AG20443 (cell line): Measurements from ENCODE around the gene FGGY.
A peak's percentile ranks its signal among the peaks of the same experiment; 100 is the strongest.
"Not testable (repeated sequence)": the region's sequence is repeated elsewhere in the genome, so short reads cannot be mapped to it uniquely, and the experiment has no call there.

Experiments used
- DNase-seq: peaks from one replicate; pipeline ENCODE4 v3.0.0; 2012; ENCODE audit warnings: low spot score, mixed read lengths

FGGY gene

GRCh38 chr1:59639266-59639665 lies 342.4 kb downstream of the FGGY start:
- DNase-seq = no peak

- DNase-seq = no peak
Observed at GRCh38 chr1:59640851-59641250, 344.0 kb downstream of the FGGY start.

GRCh38 chr1:59641836-59642235 lies 344.9 kb downstream of the FGGY start:
- no peak for DNase-seq

DNA sequence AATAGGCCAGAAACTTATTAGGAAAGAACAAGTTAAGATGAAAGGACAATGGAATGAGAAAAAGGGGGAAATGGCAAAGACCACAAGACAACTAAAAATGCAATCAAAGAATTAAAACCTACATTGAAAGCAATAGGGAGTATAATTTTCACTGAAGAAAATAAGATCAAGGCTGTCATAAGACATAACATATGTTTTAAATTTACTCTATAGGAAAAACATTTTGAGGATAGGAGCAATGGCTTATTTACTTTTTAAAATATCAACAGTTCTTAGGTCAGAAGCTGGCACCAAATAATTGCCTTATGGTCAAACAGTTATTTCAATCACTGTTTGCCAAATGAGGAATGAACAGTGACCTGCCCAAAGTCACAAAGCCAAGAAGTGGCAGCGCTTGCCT lies 346.6 kb downstream of the FGGY start:
- no peak for DNase-seq

DNA sequence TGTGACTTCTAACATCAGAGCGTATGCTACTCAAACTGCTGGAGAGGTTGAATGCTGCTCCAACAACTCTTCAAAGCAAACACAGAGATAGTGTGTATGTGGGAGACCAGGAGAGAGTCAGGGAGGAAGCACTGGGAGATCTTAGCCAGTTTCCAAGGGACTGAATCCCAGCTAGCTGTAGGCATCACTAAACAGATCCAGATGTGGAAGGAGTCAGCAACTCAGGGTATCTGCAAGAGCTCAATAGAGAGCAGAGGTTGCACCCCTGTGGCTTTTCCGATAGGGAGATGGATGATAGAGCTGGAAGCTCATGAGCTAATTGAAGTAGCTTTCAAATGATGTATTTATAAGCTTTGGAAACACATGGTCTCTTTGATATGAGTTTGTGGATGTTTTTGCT lies 349.0 kb downstream of the FGGY start:
- peak; percentile 82 for DNase-seq

DNA sequence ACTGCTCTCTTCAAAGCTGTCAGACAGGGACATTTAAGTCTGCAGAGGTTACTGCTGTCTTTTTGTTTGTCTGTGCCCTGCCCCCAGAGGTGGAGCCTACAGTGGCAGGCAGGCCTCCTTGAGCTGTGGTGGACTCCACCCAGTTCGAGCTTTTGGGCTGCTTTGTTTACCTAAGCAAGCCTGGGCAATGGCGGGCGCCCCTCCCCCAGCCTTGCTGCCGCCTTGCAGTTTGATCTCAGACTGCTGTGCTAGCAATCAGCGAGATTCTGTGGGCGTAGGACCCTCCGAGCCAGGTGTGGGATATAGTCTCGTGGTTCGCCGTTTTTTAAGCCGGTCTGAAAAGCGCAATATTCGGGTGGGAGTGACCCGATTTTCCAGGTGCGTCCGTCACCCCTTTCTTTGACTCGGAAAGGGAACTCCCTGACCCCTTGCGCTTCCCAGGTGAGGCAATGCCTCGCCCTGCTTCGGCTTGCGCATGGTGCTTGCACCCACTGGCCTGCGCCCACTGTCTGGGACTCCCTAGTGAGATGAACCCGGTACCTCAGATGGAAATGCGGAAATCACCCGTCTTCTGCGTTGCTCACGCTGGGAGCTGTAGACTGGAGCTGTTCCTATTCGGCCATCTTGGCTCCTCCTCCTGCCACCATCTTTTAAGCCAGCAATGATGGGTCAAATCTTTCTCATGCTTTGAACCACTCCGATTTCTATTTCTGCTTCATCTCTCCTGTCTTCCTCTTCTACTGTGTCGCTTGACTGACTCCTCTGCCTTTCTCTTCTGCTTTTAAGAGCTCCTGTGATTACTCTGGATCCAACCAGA lies 356.5 kb downstream of the FGGY start:
- not testable (repeated sequence) for DNase-seq

GRCh38 chr1:59653968-59654367 lies 357.1 kb downstream of the FGGY start:
- peak; percentile 13 for DNase-seq

DNA sequence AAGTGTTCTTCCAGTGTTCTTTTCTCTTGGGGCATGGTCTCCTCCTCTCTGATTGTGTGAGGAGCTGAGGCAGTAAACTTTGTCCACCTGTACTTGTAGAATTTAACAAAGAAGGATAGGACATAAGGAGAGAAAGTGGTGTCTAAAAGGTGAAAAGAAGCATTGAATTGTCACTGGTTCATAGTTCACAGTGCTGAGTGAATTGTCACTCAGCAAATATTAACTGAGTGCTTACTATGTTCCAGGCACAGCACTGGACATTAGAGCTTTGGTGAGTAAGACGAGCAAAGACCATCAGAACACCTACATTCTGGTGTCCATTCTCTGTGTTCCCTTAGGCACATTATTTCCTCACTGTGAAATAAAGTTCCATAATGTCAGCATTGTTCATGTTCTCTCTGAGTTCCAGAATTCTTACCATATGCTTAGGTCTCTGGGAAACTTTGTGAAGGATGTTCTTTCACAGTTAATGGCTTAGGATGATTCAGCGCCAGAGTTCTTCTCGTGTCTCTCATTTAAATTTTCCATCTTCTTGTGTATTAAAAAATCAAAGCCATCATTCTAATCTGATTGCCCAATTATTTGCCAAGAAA lies 361.1 kb downstream of the FGGY start:
- no peak for DNase-seq

DNA sequence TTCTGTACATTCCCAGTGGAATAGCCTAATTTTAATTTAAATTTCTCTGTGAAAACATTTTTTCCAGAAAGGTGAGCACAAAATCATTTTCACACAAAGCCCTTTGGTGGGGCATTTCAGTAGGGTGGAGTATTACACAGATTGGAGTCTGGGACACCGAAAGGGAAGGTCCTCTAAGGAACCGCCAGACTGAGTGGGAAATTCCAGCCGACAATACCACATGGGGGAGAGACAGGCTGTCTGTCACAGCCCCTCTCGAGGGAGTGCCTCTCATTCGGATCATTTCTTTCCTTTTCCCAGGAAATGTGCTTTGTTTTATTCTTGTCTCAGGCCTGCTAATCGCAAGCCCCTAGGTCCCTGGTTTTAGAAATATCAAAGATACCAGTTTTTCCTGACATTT lies 367.3 kb downstream of the FGGY start:
- no peak for DNase-seq

GRCh38 chr1:59666106-59666505 lies 369.2 kb downstream of the FGGY start:
- no peak for DNase-seq

DNA sequence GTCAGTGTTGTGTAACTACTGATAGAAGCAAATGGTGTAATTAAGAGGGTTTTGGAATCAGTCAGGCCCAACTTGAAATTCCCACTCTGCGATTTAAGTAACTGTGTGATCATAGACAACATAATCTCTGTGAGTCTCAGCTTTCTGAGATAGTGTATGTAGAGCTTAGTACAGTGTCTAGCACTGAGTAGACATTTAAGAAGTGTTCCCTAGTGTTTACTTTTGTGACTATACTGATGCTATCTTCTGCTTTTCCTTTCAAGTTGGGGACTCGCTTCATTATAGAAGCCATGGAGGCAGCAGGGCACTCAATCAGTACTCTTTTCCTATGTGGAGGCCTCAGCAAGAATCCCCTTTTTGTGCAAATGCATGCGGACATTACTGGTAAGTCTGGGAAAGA lies 370.1 kb downstream of the FGGY start:
- no peak for DNase-seq

- peak; percentile 87 for DNase-seq
Observed at GRCh38 chr1:59669752-59670312, 372.9 kb downstream of the FGGY start.

DNA sequence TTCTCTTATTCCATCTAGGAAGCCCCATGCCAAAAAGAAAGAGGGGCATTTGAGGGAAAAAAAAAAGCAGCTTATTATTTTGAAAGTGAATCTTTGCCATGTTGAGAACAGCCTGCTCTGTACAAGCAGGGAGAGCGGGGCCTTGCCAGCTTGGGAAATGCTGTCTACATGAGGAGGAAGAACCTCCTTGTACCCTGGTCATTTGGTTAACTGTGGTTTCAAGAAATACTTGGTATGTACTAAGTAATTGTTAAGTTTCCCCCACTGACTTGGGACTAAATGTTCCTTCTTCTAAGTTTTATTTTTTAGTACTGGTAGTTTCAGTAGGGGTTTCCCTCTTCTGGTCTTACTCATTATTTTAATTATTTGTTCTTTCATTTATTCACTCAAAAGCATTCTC lies 373.8 kb downstream of the FGGY start:
- no peak for DNase-seq

DNA sequence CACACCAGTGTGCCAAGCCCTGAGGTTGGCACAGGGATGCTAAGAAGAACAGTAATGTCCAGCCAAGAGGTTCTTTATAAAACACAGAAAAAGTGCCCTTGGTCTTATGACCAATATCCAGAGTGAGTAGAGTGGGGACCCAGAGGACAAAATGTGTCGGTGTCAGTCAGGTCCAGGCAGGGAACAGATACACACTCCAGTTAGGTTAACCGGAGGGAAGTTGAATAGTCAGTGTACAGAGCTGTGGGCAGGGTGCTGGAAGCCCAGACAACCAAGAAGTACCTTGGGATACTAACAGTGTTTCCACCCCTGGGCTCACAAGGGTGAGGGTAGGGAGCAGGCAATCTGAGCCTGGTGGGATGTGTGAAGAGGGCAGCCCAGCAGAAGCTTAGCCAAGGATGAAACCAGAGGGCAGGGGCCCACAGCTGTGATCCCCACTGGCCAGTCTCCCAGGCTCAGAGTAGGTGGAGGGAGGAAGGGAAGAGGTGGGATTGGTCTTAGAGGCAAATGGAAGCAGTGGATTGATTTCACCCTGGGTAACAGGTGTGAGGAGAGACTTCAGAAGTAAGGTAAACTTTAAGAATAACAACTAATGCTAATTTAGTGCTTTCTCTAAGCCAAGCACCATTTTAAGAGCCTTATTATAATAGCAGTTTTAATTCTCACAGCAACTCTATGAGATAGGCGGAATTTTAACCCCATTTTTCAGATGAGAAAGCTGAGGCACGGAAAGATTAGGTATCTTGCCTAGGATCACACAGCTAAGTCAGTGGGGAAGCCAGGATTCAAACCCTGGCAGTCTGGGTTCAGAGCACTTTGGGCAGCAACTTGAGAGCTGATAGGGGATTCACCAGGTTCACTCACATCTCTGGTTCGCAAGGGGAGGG lies 374.4 kb downstream of the FGGY start:
- DNase-seq = no peak

DNA sequence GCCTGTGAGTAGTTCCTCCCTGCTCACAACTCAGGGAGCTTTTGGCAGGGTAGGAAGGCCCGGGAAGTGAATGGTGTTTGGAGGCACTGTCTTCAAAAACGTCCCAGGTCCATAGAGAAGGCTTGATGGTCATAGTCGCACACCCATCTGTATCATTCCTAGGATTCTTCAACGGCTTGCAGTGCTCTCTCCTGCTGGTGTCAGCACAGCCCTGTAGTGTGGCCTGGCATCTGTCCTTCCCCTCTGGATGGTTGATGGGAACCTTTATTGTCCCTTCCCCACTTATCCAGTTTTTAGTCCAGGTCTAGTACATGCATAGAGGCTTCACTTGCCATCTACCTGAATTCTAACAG lies 375.0 kb downstream of the FGGY start:
- no peak for DNase-seq

DNA sequence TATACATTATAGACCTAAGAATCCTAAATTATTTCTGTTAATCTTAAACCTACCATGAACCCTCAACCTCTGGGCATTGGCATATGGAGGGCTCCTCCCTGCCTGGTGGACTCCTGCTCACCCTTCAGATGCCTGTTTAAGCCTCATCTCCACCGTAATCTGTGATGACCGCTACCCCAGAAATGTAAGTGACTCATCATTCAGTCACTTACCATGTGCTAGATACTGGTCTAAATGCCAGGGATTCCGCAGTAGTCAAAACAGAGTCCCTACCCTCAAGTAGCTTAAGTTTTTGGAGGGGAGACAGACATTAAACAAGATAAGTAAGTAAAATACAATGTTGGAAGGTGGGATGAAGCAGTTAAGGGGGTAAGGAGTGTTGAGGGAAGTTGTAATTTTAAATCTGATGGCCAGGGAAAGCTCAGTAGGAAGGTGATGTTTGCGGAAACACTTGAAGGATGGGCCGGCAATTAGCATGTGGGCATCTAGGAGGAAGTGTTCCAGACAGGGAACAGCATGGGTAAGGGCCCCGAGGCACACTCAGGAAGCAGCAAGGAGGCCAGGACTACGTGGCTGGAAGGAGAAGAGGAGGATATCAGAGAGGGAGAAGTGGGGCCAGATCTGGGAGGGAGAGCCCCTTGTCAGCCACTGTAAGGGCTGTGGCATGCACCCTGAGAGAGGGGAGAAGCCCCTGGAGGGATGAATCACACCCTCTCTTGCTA lies 376.1 kb downstream of the FGGY start:
- peak; percentile 45 for DNase-seq

- DNase-seq = no peak
Observed at GRCh38 chr1:59673573-59674450, 376.9 kb downstream of the FGGY start.

- DNase-seq = peak; percentile 39
Observed at GRCh38 chr1:59674595-59674994, 377.7 kb downstream of the FGGY start.

DNA sequence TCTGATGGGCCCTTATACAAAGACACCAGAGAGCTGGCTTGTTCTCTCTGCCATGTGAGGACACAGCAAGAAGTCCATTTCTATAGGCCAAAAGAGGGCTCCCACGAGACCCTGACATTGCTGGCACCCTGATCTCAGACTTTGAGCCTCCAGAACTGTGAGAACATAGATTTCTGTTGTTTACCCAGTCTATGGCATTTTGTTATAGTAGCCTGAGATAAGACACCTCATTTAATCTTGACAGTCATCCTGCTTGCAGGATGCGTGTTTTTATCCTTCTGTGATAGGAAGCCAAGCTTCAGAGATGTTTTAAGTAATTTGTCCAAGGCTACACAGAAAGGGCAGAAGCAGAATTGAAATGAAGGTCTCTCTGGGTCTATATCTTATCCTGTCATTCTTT lies 379.0 kb downstream of the FGGY start:
- DNase-seq = no peak

DNA sequence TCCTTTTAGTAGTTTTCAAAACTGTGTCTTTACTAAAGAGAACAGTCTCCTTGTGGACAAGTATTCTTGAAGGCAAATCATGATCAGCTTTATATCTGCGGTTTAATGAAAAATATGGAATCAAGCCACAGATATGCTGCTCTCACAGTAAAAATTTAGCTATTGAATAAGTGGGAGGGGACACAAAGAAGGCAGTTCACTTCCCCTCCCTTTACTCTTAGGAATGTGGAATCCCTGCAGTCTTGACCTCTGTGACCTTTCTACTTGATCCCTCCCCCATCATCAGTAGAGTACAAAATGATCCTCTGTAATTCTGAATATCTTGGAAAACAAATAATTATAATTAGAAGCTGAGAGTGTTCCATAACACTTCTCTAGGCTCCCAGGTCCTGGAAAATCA lies 381.1 kb downstream of the FGGY start:
- no peak for DNase-seq
